Pancreas (tissue), 10 donors: ENCODE measurements around the gene SUB1. TPM values are rescaled to one million over a fixed set of nuclear protein-coding genes. Genes with fewer than 3 reads are reported as not detected.

Source experiments
- ATAC-seq, 4 donors: fragments of 200-7000 bp; cut with Tn5 transposase; one replicate each; pipeline versions ENCODE4 v1.8.0 to v1.9.1; 2020; ENCODE audit warnings: mild to moderate bottlenecking in 4 of 4, moderate library complexity in 4 of 4
- DNase-seq, 6 donors: peaks; one replicate each; pipeline ENCODE4 v3.0.0-alpha.2; 2020
- FAIRE-seq: peaks from 2 replicates; lab custom pipeline; 2012; peaks lifted over from hg19 to GRCh38; lab: Jason Lieb, UNC
- H3K27ac ChIP-seq, 4 donors: fragments of 200-600 bp; sonication (generic); 1 replicate in 3 of 4; 2 replicates in 1 of 4; pipeline versions ENCODE4 v1.5.0 to v1.8.0; 2020
- H3K27me3 ChIP-seq, 4 donors: fragments of 200-600 bp; one replicate each; pipeline ENCODE4 v1.8.0; 2021
- H3K36me3 ChIP-seq, 3 donors: fragments of 200-600 bp; sonication (generic) in 1 of 3; one replicate each; pipeline versions ENCODE4 v1.5.0 to v1.8.0; 2020 to 2021
- H3K4me1 ChIP-seq, 3 donors: fragments of 200-600 bp; one replicate each; pipeline ENCODE4 v1.8.0; 2021
- H3K4me3 ChIP-seq, 4 donors: fragments of 200-600 bp; sonication (generic) in 2 of 4; one replicate each; pipeline versions ENCODE4 v1.5.0 to v1.8.0; 2020 to 2021
- H3K9me3 ChIP-seq, 4 donors: fragments of 200-600 bp; one replicate each; pipeline ENCODE4 v1.8.0; 2021
- CTCF ChIP-seq, 4 donors: fragments of 200-600 bp; sonication (generic) in 3 of 4; IDR thresholded peaks; one replicate each; pipeline versions ENCODE4 v1.5.0 to v1.8.0; 2021; ENCODE audit warnings: antibody characterized with exemption in 4 of 4
- WGBS, 2 donors: extraction: QIAGEN DNeasy Blood & Tissue Kit; methylation state at CpG; one replicate each; pipeline ENCODE4 v1.1.7; 2013; 5-methylcytosine and 5-hydroxymethylcytosine counted together
- intact Hi-C, 3 donors: fragments of 100-400 bp; cut with DNase I; formaldehyde crosslinking; loops; one replicate each; pipeline versions ENCODE4 v1.11.1 to v1.14.2; 2022
- polyA plus RNA-seq, 2 donors: library from polyadenylated mRNA; stranded (reverse); fragments of 200-250 nt; gene quantifications; one replicate each; pipeline ENCODE4 v1.2.3, GENCODE V29; 2013
- total RNA-seq, 6 donors: library from RNA; stranded (reverse); fragmentation: NEBNext Ultra II Directional in 4 of 6; extraction: Animal tissue kit (Norgen Biotek cat#: 25700) in 4 of 6; gene quantifications; one replicate each; pipeline versions ENCODE4 v1.2.1 to v1.2.4, GENCODE V29; 2021 to 2023
- donor health status: healthy with polysubstance abuse.
- donor health status: DM: no; HTN: no; CAD: no; lungs with moderate emphysema.
- donor health status: DM: no; HTN: no; CAD: no.
- donor health status: control.
- donor health status: control.
- donor health status: Bipolar disorder and iron deficiency.
- donor health status: DM: yes; HTN: yes; CAD: no.
- donor health status: DM: no; HTN: no; CAD: no.
- donor health status: DM: no; HTN: no; CAD: no.
- donor health status: DM: yes; HTN: yes; CAD: no.

SUB1 gene
- total and polyA plus RNA-seq, 8 donors, result 42.5 to 91.7 (median 62.2) TPM

- intact Hi-C loops, result loop anchor here in 1 of 3 donors (10.0 kb wide), 1 partner anchor 364 kb away; no protein-coding TSS in a partner anchor
- ATAC-seq (no peak), FAIRE-seq (no peak), DNase-seq (no peak)
- TF ChIP-seq CTCF (IDR thresholded peaks at IDR 0.05), result no peak
- H3K9me3 ChIP-seq, result no peaks in the 10 kb centered on the region
- H3K27me3 ChIP-seq, result no peaks in the 10 kb centered on the region
- WGBS, 2 donors, result 71 to 75% methylated on average over 3 of the region's 3 CpGs
- no peak overlapping the region for H3K27ac ChIP-seq
- no peaks in the 10 kb centered on the region for H3K4me1 ChIP-seq
- peaks cover 0 to 40% (median 5%) of the 10 kb centered on the region in 3 donors for H3K36me3 ChIP-seq
- H3K4me3 ChIP-seq, result no peak overlapping the region
Observed at GRCh38 chr5:32598260-32598937, 13.0 kb downstream of the SUB1 start.

- ATAC-seq, result no peak
- intact Hi-C loops, result loop anchor here in 1 of 3 donors (10.0 kb wide), 1 partner anchor 364 kb away; no protein-coding TSS in a partner anchor
- Histone ChIP-seq H3K4me1 (no peaks in the 10 kb centered on the region), H3K27me3 (no peaks in the 10 kb centered on the region), H3K4me3 (no peak overlapping the region), H3K9me3 (no peaks in the 10 kb centered on the region), H3K27ac (no peak overlapping the region), H3K36me3 (peaks cover 0 to 35% (median 5%) of the 10 kb centered on the region in 3 donors)
- no peak for TF ChIP-seq CTCF (IDR thresholded peaks at IDR 0.05)
- WGBS, 2 donors, result 84 to 86% methylated on average over 3 of the region's 3 CpGs
- DNase-seq, result no peak
- no peak for FAIRE-seq
Observed at GRCh38 chr5:32598997-32599549, 13.7 kb downstream of the SUB1 start.

GRCh38 chr5:32600054-32600622 is 14.8 kb downstream of the SUB1 start:
- WGBS, 2 donors, result 84 to 88% methylated on average over 4 of the region's 4 CpGs
- no peak overlapping the region for H3K27ac ChIP-seq
- H3K36me3 ChIP-seq, result peaks cover 0 to 29% (median 5%) of the 10 kb centered on the region in 3 donors
- DNase-seq (no peak), ATAC-seq (peak in 2 of 4 donors; percentile 25 to 26), FAIRE-seq (no peak)
- TF ChIP-seq CTCF (IDR thresholded peaks at IDR 0.05), result no peak
- H3K4me1 ChIP-seq, result no peaks in the 10 kb centered on the region
- no peaks in the 10 kb centered on the region for H3K27me3 ChIP-seq
- intact Hi-C loops, result no loop called here
- H3K9me3 ChIP-seq, result no peaks in the 10 kb centered on the region
- no peak overlapping the region for H3K4me3 ChIP-seq

GRCh38 chr5:32601623-32602295 is 16.4 kb downstream of the SUB1 start:
- no peak for ATAC-seq
- peaks cover 0 to 16% (median 5%) of the 10 kb centered on the region in 3 donors for H3K36me3 ChIP-seq

More at GRCh38 chr5:32601623-32602295, 16.4 kb downstream of the SUB1 start:
- WGBS, 2 donors, result 23 to 42% methylated on average over 1 of the region's 1 CpG
- intact Hi-C loops, result no loop called here
- DNase-seq (no peak), FAIRE-seq (peak; percentile 65)
- TF ChIP-seq CTCF (IDR thresholded peaks at IDR 0.05), result no peak
- Histone ChIP-seq H3K9me3 (no peaks in the 10 kb centered on the region), H3K27ac (no peak overlapping the region), H3K27me3 (no peaks in the 10 kb centered on the region), H3K4me3 (no peak overlapping the region), H3K4me1 (no peaks in the 10 kb centered on the region)
